C4-2B (cell line): Measurements from ENCODE around the gene CKMT2.

Source experiments
- H3K27ac ChIP-seq: fragments of 450-650 bp; 2 replicates; pipeline ENCODE4 v1.5.1; 2017
- ZFX ChIP-seq: fragments of 450-650 bp; IDR thresholded peaks from 2 replicates; pipeline ENCODE4 v1.6.1; 2017
- TF ChIP-seq, protein P1 (sequence below): fragments of 450-650 bp; conservative IDR thresholded peaks from 2 replicates; pipeline ENCODE4 v1.5.1; 2017; ENCODE audit warnings: mild to moderate bottlenecking

Gene CKMT2

GRCh38 chr5:81239613-81240012, 6.5 kb downstream of the CKMT2 start:
- no peak overlapping the region for H3K27ac ChIP-seq
- no peak for TF ChIP-seq ZFX
- TF ChIP-seq, protein P1, sequence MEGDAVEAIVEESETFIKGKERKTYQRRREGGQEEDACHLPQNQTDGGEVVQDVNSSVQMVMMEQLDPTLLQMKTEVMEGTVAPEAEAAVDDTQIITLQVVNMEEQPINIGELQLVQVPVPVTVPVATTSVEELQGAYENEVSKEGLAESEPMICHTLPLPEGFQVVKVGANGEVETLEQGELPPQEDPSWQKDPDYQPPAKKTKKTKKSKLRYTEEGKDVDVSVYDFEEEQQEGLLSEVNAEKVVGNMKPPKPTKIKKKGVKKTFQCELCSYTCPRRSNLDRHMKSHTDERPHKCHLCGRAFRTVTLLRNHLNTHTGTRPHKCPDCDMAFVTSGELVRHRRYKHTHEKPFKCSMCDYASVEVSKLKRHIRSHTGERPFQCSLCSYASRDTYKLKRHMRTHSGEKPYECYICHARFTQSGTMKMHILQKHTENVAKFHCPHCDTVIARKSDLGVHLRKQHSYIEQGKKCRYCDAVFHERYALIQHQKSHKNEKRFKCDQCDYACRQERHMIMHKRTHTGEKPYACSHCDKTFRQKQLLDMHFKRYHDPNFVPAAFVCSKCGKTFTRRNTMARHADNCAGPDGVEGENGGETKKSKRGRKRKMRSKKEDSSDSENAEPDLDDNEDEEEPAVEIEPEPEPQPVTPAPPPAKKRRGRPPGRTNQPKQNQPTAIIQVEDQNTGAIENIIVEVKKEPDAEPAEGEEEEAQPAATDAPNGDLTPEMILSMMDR, result no peak

DNA sequence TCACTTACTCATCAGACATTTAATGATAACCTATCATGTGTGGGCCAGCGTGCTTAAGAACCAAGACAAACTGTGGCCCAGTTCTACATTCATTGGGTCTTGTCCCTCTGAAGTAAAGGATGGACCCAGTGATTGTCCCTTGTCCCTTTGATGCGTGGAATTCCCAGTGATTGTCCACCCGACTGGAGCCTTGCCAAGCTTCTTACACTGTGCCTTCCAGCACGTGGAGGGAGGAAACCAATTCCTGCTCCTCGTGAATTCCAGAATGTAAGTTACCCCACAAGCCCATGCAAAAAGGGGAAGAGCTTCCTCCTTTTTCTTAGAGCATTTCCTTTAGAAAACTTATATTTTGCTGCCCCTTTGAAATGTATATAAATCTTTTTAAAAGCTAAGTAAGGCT, 7.9 kb downstream of the CKMT2 start:
- no peak overlapping the region for H3K27ac ChIP-seq
- TF ChIP-seq, protein P1, result no peak
- no peak for TF ChIP-seq ZFX

GRCh38 chr5:81241961-81242648, 9.0 kb downstream of the CKMT2 start:
- no peak for TF ChIP-seq ZFX
- TF ChIP-seq, protein P1, result no peak
- no peak overlapping the region for H3K27ac ChIP-seq

DNA sequence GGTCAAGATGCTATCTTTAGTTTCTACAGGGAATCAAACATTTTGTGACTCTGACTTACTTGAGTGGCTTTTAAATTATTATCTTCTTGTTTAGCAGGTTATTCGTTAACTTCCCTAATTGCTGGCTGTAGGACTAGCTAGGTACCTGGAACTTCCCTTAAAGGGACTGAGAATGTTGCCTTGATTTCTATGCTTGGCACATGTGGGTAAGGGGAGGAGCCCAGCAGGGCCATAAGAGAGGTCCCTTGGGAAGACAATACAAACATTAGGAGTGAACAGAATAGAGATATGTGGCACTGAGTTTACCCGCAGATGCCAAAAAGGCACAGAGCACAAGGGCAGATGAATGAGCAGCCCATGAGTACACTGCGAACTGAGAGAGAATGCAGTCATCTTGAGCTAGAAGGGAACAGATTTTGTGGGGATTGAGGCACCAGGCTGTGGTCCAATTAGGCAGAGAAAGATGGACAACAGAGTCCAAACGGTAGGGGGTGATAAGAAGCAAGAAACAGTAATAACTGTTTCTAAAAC, 9.8 kb downstream of the CKMT2 start:
- TF ChIP-seq ZFX, result no peak
- H3K27ac ChIP-seq, result no peak overlapping the region

DNA sequence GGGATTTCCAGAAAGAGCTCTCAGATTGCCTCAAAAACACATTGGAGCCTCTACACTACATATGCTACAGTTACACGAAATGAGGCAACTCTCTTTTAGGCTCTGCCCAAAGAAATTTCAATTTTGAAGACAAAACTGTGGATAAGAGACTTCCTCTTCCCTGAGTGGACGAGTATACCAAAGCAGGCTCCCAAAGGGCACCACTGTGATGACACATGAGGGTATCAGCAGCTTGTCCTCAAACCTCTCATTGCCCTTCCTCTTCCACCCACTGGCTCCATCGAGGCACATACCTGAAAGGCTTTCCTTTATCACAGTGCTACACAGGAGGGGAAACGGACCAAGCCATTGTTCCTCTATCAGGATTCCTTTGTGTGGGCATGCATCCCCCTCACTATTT, 11.3 kb downstream of the CKMT2 start:
- TF ChIP-seq, protein P1, result no peak
- TF ChIP-seq ZFX, result no peak
- H3K27ac ChIP-seq, result no peak overlapping the region

DNA sequence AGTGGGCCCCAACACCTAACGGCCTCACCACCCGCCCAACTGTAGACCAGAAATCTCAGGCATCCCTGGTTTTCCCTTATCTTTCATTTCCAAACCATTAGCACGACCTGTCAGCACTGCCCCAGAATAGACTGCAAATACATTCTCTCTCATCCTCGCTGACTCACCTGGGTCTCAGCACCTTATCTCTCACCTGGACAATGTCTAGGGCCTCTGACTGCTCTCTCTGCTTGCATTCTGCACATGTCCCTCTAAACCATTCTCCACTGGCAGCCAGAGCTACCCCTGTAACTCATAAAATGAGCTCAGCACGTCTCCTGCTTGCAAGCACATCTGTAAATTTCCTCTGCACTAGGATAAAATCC, 12.7 kb downstream of the CKMT2 start:
- no peak overlapping the region for H3K27ac ChIP-seq
- TF ChIP-seq, protein P1, result no peak
- no peak for TF ChIP-seq ZFX

GRCh38 chr5:81246697-81247096, 13.6 kb downstream of the CKMT2 start:
- TF ChIP-seq ZFX, result no peak
- TF ChIP-seq, protein P1, result no peak
- no peak overlapping the region for H3K27ac ChIP-seq

DNA sequence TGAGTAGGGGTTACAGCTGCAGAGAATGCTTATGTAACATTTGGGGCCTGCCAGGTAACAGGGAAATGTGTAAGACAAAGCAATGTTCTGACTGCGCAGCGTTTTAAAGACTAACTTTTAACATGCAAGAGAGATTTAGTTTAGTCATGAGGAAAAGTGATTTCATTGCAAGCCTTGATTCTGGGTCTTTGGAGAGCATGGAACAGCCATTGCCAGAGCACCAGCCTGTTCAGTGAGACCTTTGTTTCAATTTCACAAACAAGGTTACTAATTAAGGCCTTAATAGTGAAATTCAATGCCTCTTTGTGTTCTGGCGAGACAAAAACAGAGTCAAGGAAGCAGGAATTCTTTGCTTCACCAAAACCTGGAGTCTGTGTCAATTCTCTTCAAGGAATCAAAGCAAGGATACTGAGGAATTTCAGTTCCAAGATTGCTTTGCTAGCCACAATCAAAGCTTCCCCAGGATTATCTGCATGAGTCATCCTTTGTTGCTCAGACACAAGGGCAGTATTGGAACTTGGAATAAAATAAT, 14.4 kb downstream of the CKMT2 start:
- H3K27ac ChIP-seq, result no peak overlapping the region

More for the DNA sequence above, 14.4 kb downstream of the CKMT2 start:
- TF ChIP-seq, protein P1, result no peak
- no peak for TF ChIP-seq ZFX
